Esophagus muscularis mucosa (tissue), 3 donors: Measurements from ENCODE around the gene MCF2L.

Experiments
- POLR2A ChIP-seq: fragments of 450-650 bp; IDR thresholded peaks from one replicate; pipeline ENCODE4 v1.6.1; 2017; ENCODE audit warnings: antibody characterized with exemption, moderate library complexity, mild to moderate bottlenecking, low read depth
- TF ChIP-seq, protein P1 (sequence below), 3 experiments: fragments of 200-600 bp in 2 of 3; fragments of 450-650 bp in 1 of 3; sonication (generic) in 2 of 3; IDR thresholded peaks; one replicate each; pipeline ENCODE4 v1.5.1; 2017 to 2019; ENCODE audit warnings: antibody characterized with exemption in 3 of 3, mild to moderate bottlenecking in 2 of 3, moderate library complexity in 1 of 3

DNA sequence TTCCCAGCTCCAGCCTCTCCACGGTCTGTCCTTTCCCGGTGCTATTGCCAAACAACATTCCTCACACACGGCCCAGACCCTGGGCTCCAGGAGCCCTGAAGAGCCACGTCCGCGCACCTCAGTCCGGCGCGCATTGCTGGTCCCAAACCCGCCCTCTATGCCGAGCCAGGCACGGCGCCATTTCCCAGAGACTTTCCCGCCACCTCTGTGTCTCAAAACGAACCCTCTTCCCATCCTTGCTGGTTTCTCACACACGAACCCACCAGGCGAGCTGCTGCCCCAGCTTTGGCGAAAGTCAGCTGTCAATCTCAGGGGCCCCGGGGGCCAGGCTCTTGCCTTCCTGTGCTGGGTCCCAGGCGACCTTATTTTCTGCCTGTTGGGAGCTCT is 108.5 kb downstream of the MCF2L start:
- TF ChIP-seq POLR2A = no peak
- TF ChIP-seq, protein P1, sequence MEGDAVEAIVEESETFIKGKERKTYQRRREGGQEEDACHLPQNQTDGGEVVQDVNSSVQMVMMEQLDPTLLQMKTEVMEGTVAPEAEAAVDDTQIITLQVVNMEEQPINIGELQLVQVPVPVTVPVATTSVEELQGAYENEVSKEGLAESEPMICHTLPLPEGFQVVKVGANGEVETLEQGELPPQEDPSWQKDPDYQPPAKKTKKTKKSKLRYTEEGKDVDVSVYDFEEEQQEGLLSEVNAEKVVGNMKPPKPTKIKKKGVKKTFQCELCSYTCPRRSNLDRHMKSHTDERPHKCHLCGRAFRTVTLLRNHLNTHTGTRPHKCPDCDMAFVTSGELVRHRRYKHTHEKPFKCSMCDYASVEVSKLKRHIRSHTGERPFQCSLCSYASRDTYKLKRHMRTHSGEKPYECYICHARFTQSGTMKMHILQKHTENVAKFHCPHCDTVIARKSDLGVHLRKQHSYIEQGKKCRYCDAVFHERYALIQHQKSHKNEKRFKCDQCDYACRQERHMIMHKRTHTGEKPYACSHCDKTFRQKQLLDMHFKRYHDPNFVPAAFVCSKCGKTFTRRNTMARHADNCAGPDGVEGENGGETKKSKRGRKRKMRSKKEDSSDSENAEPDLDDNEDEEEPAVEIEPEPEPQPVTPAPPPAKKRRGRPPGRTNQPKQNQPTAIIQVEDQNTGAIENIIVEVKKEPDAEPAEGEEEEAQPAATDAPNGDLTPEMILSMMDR (IDR thresholded peaks at IDR 0.05) = no peak
